HepG2 (cell line): ENCODE data around the gene ASH1L. TPM values are rescaled to one million over a fixed set of nuclear protein-coding genes. Genes with fewer than 3 reads are reported as not detected.
A peak's percentile ranks its signal among the peaks of the same experiment; 100 is the strongest.

ENCODE experiments used
- CBFB ChIP-seq: sonication (generic); formaldehyde crosslinking; IDR thresholded peaks from 2 replicates; pipeline ENCODE4 v1.4.0; 2020; ENCODE audit warnings: missing genetic modification reagents
- HMGXB4 ChIP-seq, 2 experiments: sonication (generic) in 1 of 2; formaldehyde crosslinking in 1 of 2; IDR thresholded peaks; 2 replicates each; pipeline versions ENCODE4 v1.4.0 to v1.6.1; 2018 to 2020; ENCODE audit warnings: missing genetic modification reagents in 2 of 2, borderline replicate concordance in 1 of 2, low read depth in 1 of 2, mild to moderate bottlenecking in 1 of 2, missing biosample characterization in 1 of 2
- HNRNPK ChIP-seq: fragments of 200-400 bp; formaldehyde crosslinking; IDR thresholded peaks from 2 replicates; pipeline ENCODE4 v1.6.1; 2018; ENCODE audit warnings: low read length, low read depth, moderate library complexity, mild to moderate bottlenecking; ENCODE audit not compliant: poor library complexity, severe bottlenecking
- IKZF5 ChIP-seq: IDR thresholded peaks from 2 replicates; pipeline ENCODE4 v1.6.1; 2018; ENCODE audit warnings: missing genetic modification reagents, mild to moderate bottlenecking, missing compliant biosample characterization
- KDM2A ChIP-seq: sonication (generic); formaldehyde crosslinking; IDR thresholded peaks from 2 replicates; pipeline ENCODE4 v1.4.0; 2020; ENCODE audit warnings: low read depth, missing genetic modification reagents, borderline replicate concordance
- NONO ChIP-seq, 2 experiments: fragments of 450-650 bp in 1 of 2; sonication (generic) in 1 of 2; formaldehyde crosslinking in 1 of 2; IDR thresholded peaks in 1 of 2; conservative IDR thresholded peaks in 1 of 2; 2 replicates each; pipeline versions ENCODE4 v1.6.1 to v1.8.0; 2017 to 2022; ENCODE audit warnings: mild to moderate bottlenecking in 1 of 2, missing genetic modification reagents in 1 of 2, moderate library complexity in 1 of 2
- PAWR ChIP-seq: sonication (generic); formaldehyde crosslinking; IDR thresholded peaks from 2 replicates; pipeline ENCODE4 v1.4.0; 2020; ENCODE audit warnings: missing genetic modification reagents, mild to moderate bottlenecking, borderline replicate concordance
- RFXAP ChIP-seq: sonication (generic); formaldehyde crosslinking; IDR thresholded peaks from 2 replicates; pipeline ENCODE4 v1.4.0; 2020; ENCODE audit warnings: missing genetic modification reagents, borderline replicate concordance
- SNAI1 ChIP-seq: sonication (generic); formaldehyde crosslinking; IDR thresholded peaks from 2 replicates; pipeline ENCODE4 v1.5.0; 2020; ENCODE audit warnings: mild to moderate bottlenecking, missing genetic modification reagents, borderline replicate concordance
- TFDP2 ChIP-seq: sonication (generic); formaldehyde crosslinking; IDR thresholded peaks from 2 replicates; pipeline ENCODE4 v1.4.0; 2020; ENCODE audit warnings: missing genetic modification reagents
- THAP8 ChIP-seq: sonication (generic); formaldehyde crosslinking; IDR thresholded peaks from 2 replicates; pipeline ENCODE4 v1.5.1; 2020; ENCODE audit warnings: missing genetic modification reagents, mild to moderate bottlenecking, borderline replicate concordance
- ZFP36 ChIP-seq: fragments of 150-350 bp; IDR thresholded peaks from 2 replicates; pipeline ENCODE4 v1.6.1; 2018; ENCODE audit warnings: borderline replicate concordance, low read length, low read depth; ENCODE audit not compliant: partially characterized antibody
- ZNF138 ChIP-seq: sonication (generic); formaldehyde crosslinking; IDR thresholded peaks from 2 replicates; pipeline ENCODE4 v1.5.0; 2020; ENCODE audit warnings: mild to moderate bottlenecking, low read depth, missing genetic modification reagents
- ZNF335 ChIP-seq: sonication (generic); formaldehyde crosslinking; IDR thresholded peaks from 2 replicates; pipeline ENCODE4 v1.4.0; 2020; ENCODE audit warnings: missing genetic modification reagents
- ZNF564 ChIP-seq: sonication (generic); formaldehyde crosslinking; IDR thresholded peaks from 2 replicates; pipeline ENCODE4 v1.8.1; 2023; ENCODE audit warnings: mild to moderate bottlenecking, missing genetic modification reagents
- ZNF776 ChIP-seq: sonication (generic); formaldehyde crosslinking; IDR thresholded peaks from 2 replicates; pipeline ENCODE4 v1.4.0; 2020; ENCODE audit warnings: mild to moderate bottlenecking, missing genetic modification reagents
- ZZZ3 ChIP-seq: sonication (generic); formaldehyde crosslinking; IDR thresholded peaks from 2 replicates; pipeline ENCODE4 v1.4.0; 2020; ENCODE audit warnings: missing genetic modification reagents, mild to moderate bottlenecking, borderline replicate concordance
- polyA plus RNA-seq, 8 experiments: library from polyadenylated mRNA; depleted of rRNA in 3 of 8; stranded (reverse) in 7 of 8; unstranded in 1 of 8; fragments of >200 nt; fragmentation: Illumina TruSeq in 4 of 8; extraction: Trizol in 4 of 8; gene quantifications; 2 replicates each; pipeline versions ENCODE4 v1.2.1 to v1.2.3, GENCODE V29; 2011 to 2016; ENCODE audit warnings: low read depth in 4 of 8, missing spikeins in 1 of 8, mixed read lengths in 1 of 8; ENCODE audit not compliant: insufficient read depth in 1 of 8
- total RNA-seq, 5 experiments: library from RNA; depleted of rRNA; stranded (reverse); fragments of >200 nt; fragmentation: Illumina TruSeq; extraction: Trizol; gene quantifications; 2 replicates each; pipeline ENCODE4 v1.2.3, GENCODE V29; 2016; ENCODE audit warnings: low read depth in 1 of 5
- TF ChIP-seq, protein P1 (sequence below): sonication (generic); formaldehyde crosslinking; IDR thresholded peaks from 2 replicates; pipeline ENCODE4 v1.4.0; 2020; ENCODE audit warnings: missing genetic modification reagents; ENCODE audit errors: not compliant biosample characterization
- TF ChIP-seq, protein P2 (sequence below): sonication (generic); formaldehyde crosslinking; IDR thresholded peaks from 2 replicates; pipeline ENCODE4 v1.4.0; 2020; ENCODE audit warnings: missing genetic modification reagents

Gene ASH1L
- total and polyA plus RNA-seq, 2 of the 13 experiments (the other 11 are each of a cell fraction or from before 2014, with no cell fraction given), result 10.2 to 15.3 TPM

- TF ChIP-seq ZNF335 (CRISPR knock-in tag), result no peak
- TF ChIP-seq RFXAP, result no peak
- no peak for TF ChIP-seq ZFP36
- no peak; the same call in 1 of the 2 replicates for TF ChIP-seq ZNF564 (CRISPR knock-in tag)
- no peak for TF ChIP-seq TFDP2
- TF ChIP-seq ZNF138 (CRISPR knock-in tag), result no peak
- TF ChIP-seq ZNF776 (CRISPR knock-in tag), result 0 out of 2 replicates have a peak, but pooled peaks have one; percentile 14
- TF ChIP-seq NONO (IDR thresholded peaks at IDR 0.05), result no peak
- 0 out of 2 replicates have a peak, but pooled peaks have one; percentile 12 for TF ChIP-seq NONO (CRISPR knock-in tag; conservative IDR thresholded peaks at IDR 0.05)
- TF ChIP-seq PAWR, result no peak
- peak; percentile 55; the same call in 1 of the 2 replicates for TF ChIP-seq KDM2A (CRISPR knock-in tag)
- TF ChIP-seq, protein P1, sequence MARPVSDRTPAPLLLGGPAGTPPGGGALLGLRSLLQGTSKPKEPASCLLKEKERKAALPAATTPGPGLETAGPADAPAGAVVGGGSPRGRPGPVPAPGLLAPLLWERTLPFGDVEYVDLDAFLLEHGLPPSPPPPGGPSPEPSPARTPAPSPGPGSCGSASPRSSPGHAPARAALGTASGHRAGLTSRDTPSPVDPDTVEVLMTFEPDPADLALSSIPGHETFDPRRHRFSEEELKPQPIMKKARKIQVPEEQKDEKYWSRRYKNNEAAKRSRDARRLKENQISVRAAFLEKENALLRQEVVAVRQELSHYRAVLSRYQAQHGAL (CRISPR knock-in tag), result no peak
- 0 out of 2 replicates have a peak, but pooled peaks have one; percentile 53 for TF ChIP-seq SNAI1 (CRISPR knock-in tag)
- TF ChIP-seq CBFB (CRISPR knock-in tag), result no peak
- 0 out of 2 replicates have a peak, but pooled peaks have one; percentile 35 for TF ChIP-seq THAP8 (CRISPR knock-in tag)
- TF ChIP-seq ZZZ3 (CRISPR knock-in tag), result no peak
- peak; percentile 75 to 77; a peak in 3 of 4 replicates for TF ChIP-seq HMGXB4 (CRISPR knock-in tag; IDR thresholded peaks at IDR 0.05; ENCODE audit: borderline replicate concordance in 1 of 2, low read depth in 1 of 2)
- peak; percentile 46 for TF ChIP-seq HNRNPK
- peak; percentile 36; the same call in 1 of the 2 replicates for TF ChIP-seq IKZF5 (CRISPR knock-in tag)
- TF ChIP-seq, protein P2, sequence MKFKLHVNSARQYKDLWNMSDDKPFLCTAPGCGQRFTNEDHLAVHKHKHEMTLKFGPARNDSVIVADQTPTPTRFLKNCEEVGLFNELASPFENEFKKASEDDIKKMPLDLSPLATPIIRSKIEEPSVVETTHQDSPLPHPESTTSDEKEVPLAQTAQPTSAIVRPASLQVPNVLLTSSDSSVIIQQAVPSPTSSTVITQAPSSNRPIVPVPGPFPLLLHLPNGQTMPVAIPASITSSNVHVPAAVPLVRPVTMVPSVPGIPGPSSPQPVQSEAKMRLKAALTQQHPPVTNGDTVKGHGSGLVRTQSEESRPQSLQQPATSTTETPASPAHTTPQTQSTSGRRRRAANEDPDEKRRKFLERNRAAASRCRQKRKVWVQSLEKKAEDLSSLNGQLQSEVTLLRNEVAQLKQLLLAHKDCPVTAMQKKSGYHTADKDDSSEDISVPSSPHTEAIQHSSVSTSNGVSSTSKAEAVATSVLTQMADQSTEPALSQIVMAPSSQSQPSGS, result no peak
Observed at GRCh38 chr1:155324717-155325602, 237.6 kb downstream of the ASH1L start (continued).
